NCI-H146 treated with DMSO at 0.1 percent for 48 hours (cell line): ENCODE measurements around the gene OR5K2.

Experiments
- DNase-seq: peaks from one replicate; lab custom pipeline; 2025; ENCODE audit not compliant: unreplicated experiment; lab: John Stamatoyannopoulos, UW

OR5K2 gene

DNA sequence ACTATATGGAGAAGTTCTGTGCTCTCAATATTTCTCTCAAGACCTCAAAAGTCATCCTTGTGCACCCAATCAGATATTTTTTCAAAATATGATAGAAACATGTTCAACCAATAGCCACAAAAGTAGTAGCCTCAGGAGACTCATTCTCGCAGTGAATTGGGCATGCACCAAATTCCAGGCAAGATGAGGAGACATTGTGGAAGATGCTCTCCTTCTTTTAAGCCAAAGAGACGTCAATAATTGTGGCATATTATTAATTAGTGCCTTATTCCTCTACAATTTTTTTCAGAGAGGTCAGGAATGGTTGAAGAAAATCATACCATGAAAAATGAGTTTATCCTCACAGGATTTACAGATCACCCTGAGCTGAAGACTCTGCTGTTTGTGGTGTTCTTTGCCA is at the start of gene OR5K2:
Gene OR5K2 (plus strand): TSS at position 301 of the 400 bp plus-strand sequence. CDS start 0 bp downstream, at position 301.
- no peak for DNase-seq

GRCh38 chr3:98449606-98450193 is 47.8 kb upstream of the OR5K2 start:
- DNase-seq, result no peak

GRCh38 chr3:98450372-98450771 is 47.1 kb upstream of the OR5K2 start:
- DNase-seq, result no peak

GRCh38 chr3:98453827-98454226 is 43.7 kb upstream of the OR5K2 start:
- no peak for DNase-seq

DNA sequence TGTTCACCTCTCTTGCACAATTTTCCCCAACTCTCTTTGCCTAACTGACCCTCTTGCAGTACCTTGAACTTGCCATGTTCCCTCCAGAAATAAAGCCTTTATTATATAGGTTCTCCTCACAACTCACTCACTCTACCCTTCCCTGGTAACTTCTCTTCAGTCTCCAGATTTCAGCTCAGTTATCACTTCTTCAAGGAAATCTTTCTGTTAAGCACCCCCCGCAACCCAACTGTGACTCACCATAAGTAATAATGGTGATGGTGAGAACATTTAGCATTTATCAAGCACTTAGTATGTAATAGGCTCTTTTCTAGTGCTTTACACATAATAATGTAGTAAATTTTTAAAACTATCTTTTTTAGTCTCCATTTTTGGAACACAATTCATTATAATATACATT is 42.6 kb upstream of the OR5K2 start:
- DNase-seq, result no peak

GRCh38 chr3:98457543-98457942 is 39.9 kb upstream of the OR5K2 start:
- no peak for DNase-seq

- no peak for DNase-seq
Measured at GRCh38 chr3:98460220-98460619, 37.3 kb upstream of the OR5K2 start.

DNA sequence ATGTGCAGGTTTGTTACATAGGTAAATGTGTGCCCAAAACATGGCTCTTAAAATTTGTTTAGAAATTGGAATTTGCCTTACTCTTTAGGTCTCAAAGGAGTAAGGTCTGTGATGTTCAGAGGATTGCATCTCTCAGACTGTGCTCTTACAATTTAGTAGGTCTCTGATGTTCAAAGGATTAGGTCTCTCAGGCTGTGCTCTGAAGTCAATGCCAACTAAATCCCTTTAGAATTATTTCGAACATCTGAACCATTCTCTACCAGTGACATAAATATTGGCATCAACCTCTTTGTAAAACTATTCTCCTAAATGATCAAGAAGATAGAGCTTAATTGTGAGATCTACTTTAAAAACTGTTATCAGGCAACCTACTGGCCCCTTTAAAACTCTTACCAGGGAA is 34.6 kb upstream of the OR5K2 start, which contains the start of gene OR5K1:
Gene OR5K1 (plus strand): TSS at position 301 of the 400 bp plus-strand sequence. CDS start 6,376 bp downstream, outside the sequence.
- DNase-seq, result no peak

GRCh38 chr3:98482717-98483482 is 14.6 kb upstream of the OR5K2 start:
- no peak for DNase-seq

- DNase-seq, result no peak
Measured at GRCh38 chr3:98483626-98484025, 13.9 kb upstream of the OR5K2 start.

DNA sequence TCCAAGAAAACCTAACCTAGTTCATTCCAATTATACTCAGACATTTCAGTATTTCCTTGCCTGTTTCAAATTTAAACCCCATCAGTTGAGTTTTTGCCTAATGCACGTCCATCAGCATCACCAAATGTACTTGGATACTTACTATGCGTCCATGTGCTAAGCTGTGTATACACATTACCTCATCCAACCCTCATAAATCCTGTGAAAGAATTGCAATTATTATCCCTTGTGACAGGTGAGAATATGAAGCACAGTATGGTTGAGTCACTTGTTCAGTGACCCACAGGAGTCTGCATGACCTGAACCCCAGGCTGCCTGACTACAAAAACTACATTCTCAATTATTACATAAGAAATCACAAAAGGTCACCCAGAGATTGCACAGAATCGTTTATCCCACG is 2.5 kb downstream of the OR5K2 start:
- no peak for DNase-seq

DNA sequence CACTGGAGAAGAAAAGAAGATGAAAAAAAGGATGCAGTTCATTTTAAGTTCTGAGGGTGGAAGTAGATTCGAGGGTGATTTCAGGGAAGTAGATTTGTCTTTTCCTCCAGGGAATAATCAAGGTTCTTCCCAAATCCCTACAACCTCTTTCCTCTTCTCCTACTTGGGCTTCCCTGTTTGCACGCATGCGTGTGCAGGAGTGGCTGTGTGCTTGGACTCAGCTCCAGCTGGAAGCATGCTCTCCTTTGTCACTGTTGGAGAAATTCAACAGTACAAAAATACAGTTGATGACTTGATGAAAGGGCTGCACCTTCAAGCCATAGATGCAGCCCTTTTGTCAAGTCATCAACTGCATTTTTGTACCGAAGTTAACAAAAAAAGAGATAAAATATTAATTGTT is 3.8 kb downstream of the OR5K2 start:
- no peak for DNase-seq

- no peak for DNase-seq
Measured at GRCh38 chr3:98501863-98502576, 4.5 kb downstream of the OR5K2 start.

DNA sequence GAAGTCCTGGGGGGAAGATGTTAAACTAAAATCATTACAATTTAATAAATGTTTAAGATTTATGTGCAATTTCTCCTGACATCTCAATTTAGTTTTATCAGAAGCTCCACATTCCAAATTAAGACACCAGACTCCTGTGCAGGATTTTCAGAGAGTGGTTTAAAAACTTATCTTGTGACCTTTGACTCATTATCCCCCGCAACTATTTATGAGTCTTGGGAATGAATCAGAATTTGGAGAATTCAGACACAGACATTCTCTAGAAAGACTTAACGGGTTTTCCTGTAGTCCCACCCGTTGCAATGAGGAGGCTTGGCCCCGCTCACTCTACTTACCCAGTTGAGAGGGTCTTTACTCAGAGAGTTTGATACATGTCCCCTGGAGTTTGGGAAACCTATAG is 7.1 kb downstream of the OR5K2 start:
- no peak for DNase-seq

DNA sequence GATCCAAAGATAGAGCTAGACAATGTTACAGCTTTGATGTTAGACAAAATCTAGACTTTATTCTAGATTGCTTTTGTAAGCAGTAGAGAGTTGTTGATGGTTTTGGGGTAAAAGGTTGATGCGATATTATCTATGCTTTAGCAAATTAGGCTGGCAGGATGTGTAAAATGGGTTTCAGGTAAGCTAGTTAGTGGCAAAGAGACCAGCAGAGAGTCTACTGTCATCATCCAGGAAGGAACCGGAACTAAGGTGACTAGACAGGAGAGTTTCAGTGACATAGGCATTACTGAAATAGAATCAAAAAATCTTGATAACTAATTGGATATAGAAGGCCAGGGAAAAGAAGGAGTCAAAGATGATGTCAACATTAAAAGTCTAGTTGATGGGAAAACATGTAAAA is 11.1 kb downstream of the OR5K2 start:
- no peak for DNase-seq

DNA sequence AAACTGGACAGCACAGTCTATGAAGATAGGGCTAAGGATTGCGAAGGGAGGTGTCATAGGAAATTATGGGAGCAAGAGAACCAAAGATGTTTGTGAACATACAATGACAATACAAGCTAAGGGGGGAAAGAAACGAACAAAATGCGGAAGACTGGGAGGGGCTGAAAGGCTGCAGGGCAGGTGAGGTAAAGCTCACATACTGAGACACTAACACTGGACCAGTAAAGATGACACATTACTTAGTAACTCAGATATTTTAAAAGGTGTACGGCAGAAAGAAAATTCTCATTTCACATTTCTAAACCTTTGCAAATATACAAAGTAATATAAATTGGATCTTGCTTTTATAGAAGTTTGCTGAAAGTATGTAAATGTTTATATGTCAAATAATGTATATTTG is 15.1 kb downstream of the OR5K2 start:
- DNase-seq, result no peak

DNA sequence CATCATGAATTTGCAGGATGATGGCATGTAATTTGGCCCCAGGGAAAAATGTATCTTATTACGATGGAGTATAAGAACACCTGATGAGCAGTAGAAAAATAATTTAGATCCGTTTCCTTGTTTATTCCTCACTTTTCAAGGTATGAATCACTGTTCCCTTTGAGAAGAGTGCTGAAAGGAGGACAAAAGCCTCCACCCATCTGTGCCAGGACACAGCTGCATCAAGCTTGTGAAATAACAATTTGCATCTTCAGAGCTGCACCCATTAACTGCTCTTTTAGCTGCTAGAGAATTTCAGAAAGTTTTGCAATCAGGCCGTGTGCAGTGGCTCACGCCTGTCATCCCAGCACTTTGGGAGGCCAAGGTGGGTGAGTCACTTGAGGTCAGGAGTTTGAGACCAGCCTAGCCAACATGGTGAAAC is 15.6 kb downstream of the OR5K2 start:
- DNase-seq, result no peak

DNA sequence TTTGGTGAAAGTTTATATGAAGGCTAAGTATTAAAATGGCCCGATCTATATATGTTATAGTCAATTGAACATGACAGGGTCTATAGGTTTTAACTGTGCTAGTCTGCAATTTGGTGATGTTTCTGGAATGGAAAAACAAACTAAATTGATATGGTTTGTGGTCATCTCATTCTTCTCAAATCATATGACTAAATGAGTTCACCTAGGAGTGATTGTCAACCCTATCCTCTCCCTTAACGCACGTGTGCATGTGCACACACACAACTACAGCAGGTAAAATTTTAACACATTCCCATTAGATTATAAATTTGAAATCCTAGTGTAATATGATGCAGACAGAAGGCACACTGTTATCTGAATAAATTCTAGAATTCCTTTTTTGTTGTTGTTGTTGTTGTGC is 16.3 kb downstream of the OR5K2 start:
- DNase-seq, result no peak

GRCh38 chr3:98514948-98515347 is 17.5 kb downstream of the OR5K2 start:
- DNase-seq, result no peak

GRCh38 chr3:98518816-98519215 is 21.3 kb downstream of the OR5K2 start:
- DNase-seq, result no peak

GRCh38 chr3:98519351-98519750 is 21.9 kb downstream of the OR5K2 start:
- no peak for DNase-seq
